ENCODE measurements around the gene NLGN1.

The NLGN1 gene

GRCh38 chr3:173380681-173381080 lies 16.9 kb upstream of the NLGN1 start:
- TF ChIP-seq POLR2AphosphoS5 (IDR thresholded peaks at IDR 0.05; ENCODE audit: low read depth, low read length) (no peak), REST (IDR thresholded peaks at IDR 0.05; ENCODE audit: insufficient read depth in 1 of 2, low read depth in 2 of 2, low read length in 2 of 2) (no peak), FOXP2 (optimal IDR thresholded peaks at IDR 0.05; ENCODE audit: borderline replicate concordance, extremely low read depth, extremely low read length, insufficient read depth) (no peak), TAF1 (IDR thresholded peaks at IDR 0.05; ENCODE audit: borderline replicate concordance, insufficient read depth, low read length) (no peak), SIN3A (IDR thresholded peaks at IDR 0.05; ENCODE audit: borderline replicate concordance, insufficient read depth, low read length) (no peak)

DNA sequence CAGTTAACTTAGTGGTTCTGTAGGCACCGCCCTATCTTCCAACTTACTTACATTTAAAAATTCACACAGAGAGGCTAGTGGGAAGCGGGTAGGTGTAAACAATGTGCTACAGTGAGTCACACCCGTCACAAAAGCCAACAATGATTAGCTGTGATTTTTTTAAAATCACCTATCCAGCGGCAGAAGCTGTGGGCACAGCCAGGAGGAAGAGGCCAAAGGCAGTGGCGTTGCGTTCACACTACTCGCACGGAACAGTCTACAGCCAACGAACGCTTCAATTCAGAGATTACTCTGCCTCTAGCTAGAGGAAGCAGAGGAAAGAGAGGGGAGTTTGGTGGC lies 2.5 kb upstream of the NLGN1 start:
- no peak for TF ChIP-seq SIN3A (IDR thresholded peaks at IDR 0.05; ENCODE audit: borderline replicate concordance, insufficient read depth, low read length)
- no peak for TF ChIP-seq POLR2AphosphoS5 (IDR thresholded peaks at IDR 0.05; ENCODE audit: low read depth, low read length)
- TF ChIP-seq REST (IDR thresholded peaks at IDR 0.05; ENCODE audit: insufficient read depth in 1 of 2, low read depth in 2 of 2, low read length in 2 of 2) = no peak

GRCh38 chr3:173395412-173396181 lies 1.9 kb upstream of the NLGN1 start:
- TF ChIP-seq TAF1 (IDR thresholded peaks at IDR 0.05; ENCODE audit: borderline replicate concordance, insufficient read depth, low read length) = no peak
- TF ChIP-seq FOXP2 (optimal IDR thresholded peaks at IDR 0.05; ENCODE audit: borderline replicate concordance, extremely low read depth, extremely low read length, insufficient read depth) = peak; percentile 12
- TF ChIP-seq REST (IDR thresholded peaks at IDR 0.05; ENCODE audit: insufficient read depth in 1 of 2, low read depth in 2 of 2, low read length in 2 of 2) = no peak

GRCh38 chr3:173396191-173397041 lies 1.1 kb upstream of the NLGN1 start:
- TF ChIP-seq FOXP2 (optimal IDR thresholded peaks at IDR 0.05; ENCODE audit: borderline replicate concordance, extremely low read depth, extremely low read length, insufficient read depth) = no peak
- no peak for TF ChIP-seq TAF1 (IDR thresholded peaks at IDR 0.05; ENCODE audit: borderline replicate concordance, insufficient read depth, low read length)
- TF ChIP-seq POLR2AphosphoS5 (IDR thresholded peaks at IDR 0.05; ENCODE audit: low read depth, low read length) = no peak
- TF ChIP-seq SIN3A (IDR thresholded peaks at IDR 0.05; ENCODE audit: borderline replicate concordance, insufficient read depth, low read length) = no peak
- no peak for TF ChIP-seq REST (IDR thresholded peaks at IDR 0.05; ENCODE audit: insufficient read depth in 1 of 2, low read depth in 2 of 2, low read length in 2 of 2)
